Stimulated activated CD4-positive, alpha-beta T cell treated with anti-CD3 and anti-CD28 coated beads, Interleukin-12 subunit alpha, Interleukin-12 subunit beta, amount 100 ng/mL, for 48 hours (primary cell): ENCODE data around the gene ANGPTL4.

ENCODE experiments used
- DNase-seq, 3 donors: peaks; one replicate each; pipeline ENCODE4 v3.0.0-alpha.2; 2020; ENCODE audit warnings: low read depth in 2 of 3, low spot score in 1 of 3

The ANGPTL4 gene

DNA sequence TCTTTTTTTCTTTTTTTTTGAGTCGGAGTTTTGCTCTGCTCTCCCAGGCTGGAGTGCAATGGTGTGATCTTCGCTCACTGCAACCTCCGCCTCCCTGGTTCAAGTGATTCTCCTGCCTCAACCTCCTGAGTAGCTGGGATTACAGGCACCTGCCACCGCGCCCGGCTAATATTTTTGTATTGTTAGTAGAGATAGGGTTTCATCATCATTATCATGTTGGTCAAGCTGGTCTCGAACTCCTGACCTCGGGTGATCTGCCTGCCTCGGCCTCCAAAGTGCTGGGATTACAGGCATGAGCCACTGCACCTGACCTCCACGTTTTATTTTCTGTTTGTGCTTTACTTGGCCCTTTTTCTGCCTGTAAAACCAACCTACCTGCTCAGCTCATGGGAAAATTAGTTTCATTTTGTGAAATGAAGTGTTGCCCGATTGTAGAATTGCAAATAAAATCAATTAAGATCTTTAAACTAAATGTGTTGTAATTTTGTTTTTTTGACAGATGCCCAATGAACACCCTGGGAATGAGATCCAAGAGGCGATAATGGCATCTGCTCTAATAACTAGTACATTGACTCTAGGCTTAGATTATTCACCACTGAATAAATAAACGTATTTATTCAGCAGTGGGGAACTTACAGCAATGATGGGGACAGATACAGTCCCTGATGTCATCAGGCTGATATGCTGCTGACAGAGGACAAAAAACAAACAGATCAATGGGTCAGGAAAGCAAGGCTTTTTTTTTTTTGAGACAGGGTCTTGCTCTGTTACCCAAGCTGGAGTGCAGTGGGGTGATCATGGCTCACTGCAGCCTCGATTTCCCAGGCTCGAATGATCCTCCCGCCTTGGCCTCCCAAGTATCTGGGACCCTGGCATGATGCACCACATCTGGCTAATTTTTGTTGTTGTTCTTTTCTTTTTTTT, 24.0 kb downstream of the ANGPTL4 start:
- DNase-seq: no peak

DNA sequence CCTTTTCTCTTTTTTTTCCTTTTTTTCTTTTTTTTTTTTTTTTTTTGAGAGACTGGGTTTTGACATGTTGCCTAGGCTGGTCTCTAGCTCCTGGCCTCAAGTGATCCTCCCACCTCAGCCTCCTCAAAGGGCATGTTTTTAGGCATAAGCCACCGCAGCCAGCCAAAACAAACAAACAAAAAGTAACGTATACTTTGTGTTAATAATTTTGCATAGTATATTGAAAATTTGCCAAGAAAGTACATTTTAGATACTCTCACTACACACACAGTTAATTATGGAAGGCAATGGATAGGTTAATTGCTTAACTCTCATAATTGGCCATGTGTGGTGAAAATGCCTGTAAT, 24.6 kb downstream of the ANGPTL4 start:
- no peak for DNase-seq

- DNase-seq: peak; percentile 98 to 99 (median 98)
Observed at GRCh38 chr19:8389891-8390616, 26.1 kb downstream of the ANGPTL4 start, which contains the start of gene RAB11B. TSS of gene RAB11B (plus strand) at chr19:8390360. CDS start at chr19:8390417, 57 bp downstream.

DNA sequence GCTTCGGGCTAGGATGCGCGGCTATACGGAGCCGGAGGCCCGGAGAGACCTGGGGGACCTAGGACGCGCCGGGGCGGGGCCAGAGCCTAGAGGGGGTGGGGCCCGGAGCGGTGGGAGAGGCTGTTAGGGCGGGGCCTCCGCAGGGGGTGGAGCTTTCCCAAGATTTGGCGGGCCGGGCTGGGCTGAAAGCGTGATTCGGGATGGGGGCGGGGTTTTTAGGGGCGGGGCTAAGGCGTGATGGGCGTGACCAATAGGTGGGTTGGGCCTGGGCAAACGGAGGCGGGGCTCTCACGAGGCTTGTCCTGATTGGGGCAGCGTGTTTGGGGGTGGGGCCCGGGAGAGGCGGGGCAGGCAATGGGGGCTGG, 26.6 kb downstream of the ANGPTL4 start:
- DNase-seq: peak; percentile 92 to 99 (median 96)

GRCh38 chr19:8391198-8392016, 27.5 kb downstream of the ANGPTL4 start:
- no peak for DNase-seq

DNA sequence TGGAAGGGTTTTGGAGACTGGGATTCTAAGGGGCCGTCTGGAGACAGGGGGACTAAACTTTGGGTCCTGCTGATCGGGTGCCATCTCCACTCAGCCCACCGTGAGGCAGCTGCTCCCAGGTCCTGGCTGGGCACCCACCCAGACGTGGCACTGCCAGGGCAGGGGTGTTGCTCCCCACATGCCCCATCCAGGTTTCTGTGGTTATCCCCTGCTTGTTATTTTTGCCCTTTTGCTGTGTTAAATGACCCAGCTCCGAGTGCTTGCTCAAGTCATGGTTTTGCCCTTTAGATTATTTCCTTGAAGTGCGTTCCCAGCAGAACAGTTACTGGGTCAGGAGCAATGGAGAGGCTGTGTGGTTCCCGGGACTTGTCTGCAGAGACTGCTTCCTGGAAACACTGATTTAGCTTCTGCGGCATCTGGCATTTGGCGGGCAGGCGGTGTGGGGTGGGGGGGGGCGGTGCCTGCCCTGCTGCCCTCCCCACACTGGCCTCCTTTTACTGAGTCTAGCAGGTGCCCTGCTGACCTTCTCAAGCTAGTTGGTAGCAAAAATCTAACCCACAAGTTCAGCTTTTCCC, 28.1 kb downstream of the ANGPTL4 start:
- no peak for DNase-seq

DNA sequence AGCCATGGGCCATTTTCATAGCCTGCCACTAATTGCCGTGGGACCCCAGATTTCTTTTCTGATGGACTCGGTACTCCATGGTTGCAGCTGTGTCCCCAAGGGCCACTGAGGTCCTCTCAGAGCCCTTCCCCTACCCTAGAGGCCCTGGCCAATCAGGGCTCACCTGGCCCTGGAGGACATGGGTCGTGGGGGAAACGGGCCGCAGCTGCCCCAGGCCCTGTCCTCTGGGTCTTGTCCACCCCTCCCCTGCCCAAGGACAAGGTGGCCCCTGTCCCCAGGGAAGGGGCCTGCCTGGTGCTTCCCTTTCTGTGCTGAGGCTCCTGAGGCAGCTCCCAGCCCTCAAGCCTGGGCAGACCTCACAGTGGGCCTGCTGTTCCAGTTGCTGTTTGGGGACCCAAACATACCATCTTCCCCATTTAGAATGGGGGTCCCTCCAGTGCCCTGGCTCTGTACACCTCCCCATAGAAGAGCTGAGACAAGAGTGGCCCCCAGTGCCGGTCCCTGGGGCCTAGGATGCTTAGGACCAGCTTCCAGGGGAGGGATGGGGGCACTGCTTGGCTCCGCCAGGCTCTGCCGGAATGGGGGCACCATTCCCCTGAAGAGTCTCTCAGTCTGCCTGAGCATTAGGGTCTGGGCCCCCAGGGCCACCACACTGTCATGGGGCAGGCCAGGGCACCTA, 29.4 kb downstream of the ANGPTL4 start:
- no peak for DNase-seq

DNA sequence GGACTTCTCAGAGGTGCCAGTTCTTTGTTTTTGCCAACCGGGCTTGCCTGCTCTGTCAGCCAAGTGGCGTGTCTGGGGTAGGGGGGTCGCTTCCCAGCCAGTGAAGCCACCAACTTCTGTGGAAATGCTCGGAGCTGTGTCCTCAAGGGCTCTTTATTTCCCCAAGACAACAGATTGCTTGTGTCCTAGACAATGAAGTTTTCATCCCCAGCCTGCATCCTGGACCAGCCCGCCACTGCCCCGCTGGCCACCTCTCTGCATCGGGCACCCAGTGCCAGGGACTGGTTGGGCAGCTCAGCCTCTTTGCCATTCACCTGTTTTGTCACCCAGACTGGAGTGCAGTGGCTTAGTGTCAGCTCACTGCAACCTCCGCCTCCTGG, 29.9 kb downstream of the ANGPTL4 start:
- no peak for DNase-seq

DNA sequence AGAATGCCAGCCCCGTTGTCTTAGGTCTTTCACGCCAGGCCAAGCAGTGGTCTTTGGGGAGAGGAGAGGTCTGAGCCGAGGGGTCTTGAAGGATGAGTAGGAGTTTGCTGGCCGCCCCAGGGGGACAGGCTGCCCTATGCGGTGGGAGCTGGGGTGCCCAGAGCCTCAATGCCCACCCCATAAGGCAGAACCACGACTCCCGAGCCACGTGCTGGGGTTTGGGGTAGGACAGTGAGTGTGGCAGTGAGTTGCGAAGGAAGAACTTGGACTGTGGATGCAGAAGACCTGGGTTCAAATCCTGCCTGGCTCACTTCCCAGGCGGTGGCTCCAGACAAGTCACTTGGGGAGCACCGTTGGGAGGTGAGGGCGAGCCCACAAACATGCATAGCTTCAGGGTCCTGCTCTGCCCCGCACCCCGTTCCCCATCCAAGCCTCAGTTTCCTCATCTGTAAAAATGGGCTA, 31.7 kb downstream of the ANGPTL4 start:
- DNase-seq: no peak

DNA sequence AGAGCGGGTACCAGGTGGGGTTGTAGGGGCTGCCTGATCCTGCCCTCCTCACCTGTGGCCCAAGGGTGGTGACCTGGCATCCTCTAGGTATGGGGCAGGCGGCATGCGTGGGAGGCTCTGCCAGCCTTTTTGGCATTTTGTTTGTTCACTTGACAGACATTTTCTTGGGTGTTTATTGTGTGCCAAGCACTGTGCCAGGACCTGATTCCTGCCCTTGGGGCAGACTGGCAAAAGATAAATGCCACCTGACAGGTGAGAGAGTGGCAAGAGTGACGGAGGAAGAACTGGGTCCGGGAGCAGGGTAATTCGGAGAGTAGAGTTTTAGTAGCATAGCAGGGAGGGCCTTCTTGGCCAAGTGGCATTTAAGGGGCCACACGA, 32.2 kb downstream of the ANGPTL4 start:
- no peak for DNase-seq

DNA sequence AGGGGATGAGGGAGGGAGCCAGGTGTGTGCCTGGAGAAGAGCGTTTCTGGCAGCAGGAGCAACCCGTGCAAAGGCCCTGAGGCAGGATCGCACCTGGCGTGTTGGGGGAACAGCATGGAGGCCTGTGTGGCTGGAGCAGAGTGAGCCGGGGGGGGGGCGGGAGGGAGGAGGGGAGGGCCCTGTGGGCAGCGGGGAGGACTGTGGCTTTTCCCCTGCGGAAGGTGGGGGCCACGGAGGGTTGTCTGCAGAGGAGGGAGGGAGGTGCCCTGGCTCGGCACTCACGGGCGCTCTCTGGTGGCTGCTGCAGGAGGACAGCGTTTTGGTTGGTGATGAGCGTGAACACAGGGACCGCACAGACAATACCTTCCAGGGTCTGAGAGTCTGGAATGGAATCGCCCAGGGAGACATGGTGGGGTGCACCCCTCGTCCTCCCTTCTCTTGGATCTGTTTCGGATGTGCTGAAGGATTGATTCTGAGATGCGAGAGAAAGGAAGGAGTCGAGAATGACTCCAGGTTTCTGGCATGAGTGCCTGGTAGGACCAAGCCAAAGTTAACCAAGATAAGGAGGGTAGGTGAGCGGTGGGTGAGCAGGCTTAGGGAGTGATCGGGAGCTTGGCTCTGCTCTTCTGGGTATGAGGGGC, 32.7 kb downstream of the ANGPTL4 start:
- peak; percentile 42 to 68 (median 65) for DNase-seq

DNA sequence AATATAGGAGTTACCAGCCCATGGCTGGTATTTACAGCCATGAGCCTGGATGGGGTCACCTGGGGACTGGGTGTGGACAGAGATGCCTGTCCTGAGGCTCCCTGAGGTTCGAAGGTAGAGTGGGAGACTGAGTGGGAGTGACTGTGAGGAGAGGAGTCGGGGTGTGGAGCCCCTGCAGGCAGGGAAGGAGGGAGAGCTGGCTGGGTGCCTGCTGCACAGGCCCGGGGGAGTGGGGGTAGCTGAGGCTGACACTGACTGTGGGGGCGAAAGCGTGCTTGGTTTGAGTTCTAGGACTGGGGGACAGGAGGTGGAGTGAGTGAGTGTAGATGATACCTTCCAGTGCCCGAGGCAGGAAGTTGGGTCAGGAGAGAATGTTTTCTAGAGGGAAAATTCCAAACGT, 33.3 kb downstream of the ANGPTL4 start:
- no peak for DNase-seq

- DNase-seq: no peak
Observed at GRCh38 chr19:8397746-8398310, 33.9 kb downstream of the ANGPTL4 start.

DNA sequence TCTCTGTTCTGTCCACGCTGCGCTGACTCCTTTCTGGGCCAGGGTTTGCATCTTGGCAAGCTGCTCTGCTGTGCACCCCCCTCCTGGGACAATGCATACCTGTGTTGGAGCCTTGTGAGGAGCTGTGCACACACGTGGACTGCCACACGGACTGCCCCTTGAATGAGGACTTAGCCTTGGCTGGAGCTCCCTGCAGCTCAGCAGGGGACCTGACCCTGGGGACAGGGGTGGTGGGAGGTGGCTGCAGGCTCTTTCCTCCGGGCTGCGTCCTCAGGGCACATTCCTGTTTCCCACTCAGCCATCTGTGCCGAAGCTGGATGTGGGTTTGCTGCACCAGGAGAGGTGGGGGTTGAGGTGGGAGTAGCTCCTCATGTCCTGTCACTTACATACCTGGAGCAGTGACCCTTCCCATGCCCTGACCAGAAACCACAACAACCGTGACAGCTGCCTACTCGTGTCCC, 34.4 kb downstream of the ANGPTL4 start:
- DNase-seq: no peak

GRCh38 chr19:8399681-8400188, 35.8 kb downstream of the ANGPTL4 start:
- DNase-seq: no peak

DNA sequence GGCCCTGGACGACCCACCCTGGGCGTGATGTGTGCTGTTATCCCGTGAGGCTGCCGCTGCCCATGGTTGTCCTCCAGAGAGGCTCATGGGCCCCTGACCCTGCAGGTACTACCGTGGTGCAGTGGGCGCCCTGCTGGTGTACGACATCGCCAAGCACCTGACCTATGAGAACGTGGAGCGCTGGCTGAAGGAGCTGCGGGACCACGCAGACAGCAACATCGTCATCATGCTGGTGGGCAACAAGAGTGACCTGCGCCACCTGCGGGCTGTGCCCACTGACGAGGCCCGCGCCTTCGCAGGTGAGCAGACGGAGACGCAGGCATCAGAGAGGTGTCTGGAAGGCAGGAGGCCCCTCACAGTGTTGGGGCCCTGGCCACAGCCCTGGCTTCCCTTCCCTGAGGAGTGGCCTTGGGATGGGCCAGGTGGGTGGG, 38.0 kb downstream of the ANGPTL4 start:
- DNase-seq: no peak

GRCh38 chr19:8403098-8403819, 39.3 kb downstream of the ANGPTL4 start:
- DNase-seq: no peak

DNA sequence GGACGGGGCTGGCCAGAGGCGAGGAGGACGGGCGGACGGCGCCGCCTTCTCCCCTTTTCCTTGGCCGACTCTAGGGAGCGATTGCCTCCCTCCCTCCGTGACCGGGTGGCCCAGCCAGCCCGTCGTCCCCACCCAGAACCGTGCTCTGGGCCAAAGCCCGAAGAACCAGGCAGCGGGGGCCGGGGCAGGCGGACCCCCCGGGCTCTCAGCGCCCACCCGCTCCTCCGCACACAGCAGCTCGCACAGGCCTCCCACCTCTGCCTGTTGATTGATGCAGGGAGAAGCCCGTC, 39.8 kb downstream of the ANGPTL4 start:
- no peak for DNase-seq
